ENCODE results near the gene ZIC2. TPM values are rescaled to one million over a fixed set of nuclear protein-coding genes. Genes with fewer than 3 reads are reported as not detected.
"Not testable (repeated sequence)": the region's sequence is repeated elsewhere in the genome, so short reads cannot be mapped to it uniquely, and the experiment has no call there.

The ZIC2 gene
- not detected in 2 replicates for total RNA-seq

GRCh38 chr13:99981735-99982035, at the start of gene ZIC2:
ZIC2 (plus strand) TSS chr13:99981784; CDS start chr13:99982065, 281 bp downstream.
- DNase-seq (ENCODE audit: low read depth, low spot score) = no peak

GRCh38 chr13:99932912-99933311, 48.7 kb upstream of the ZIC2 start:
- DNase-seq (ENCODE audit: low read depth, low spot score) = no peak

GRCh38 chr13:99935772-99936171, 45.8 kb upstream of the ZIC2 start:
- DNase-seq (ENCODE audit: low read depth, low spot score) = no peak

- no peak for DNase-seq (ENCODE audit: low read depth, low spot score)
These were observed 42.9 kb upstream of the ZIC2 start for GRCh38 chr13:99938635-99939034.

- DNase-seq (ENCODE audit: low read depth, low spot score) = no peak
These were observed 40.5 kb upstream of the ZIC2 start for GRCh38 chr13:99941086-99941485.

- DNase-seq (ENCODE audit: low read depth, low spot score) = no peak
These were observed 39.7 kb upstream of the ZIC2 start for GRCh38 chr13:99941911-99942310.

GRCh38 chr13:99944102-99944501, 37.5 kb upstream of the ZIC2 start:
- DNase-seq (ENCODE audit: low read depth, low spot score) = no peak

GRCh38 chr13:99944606-99945005, 37.0 kb upstream of the ZIC2 start:
- no peak for DNase-seq (ENCODE audit: low read depth, low spot score)

GRCh38 chr13:99945515-99945914, 36.1 kb upstream of the ZIC2 start:
- not testable (repeated sequence) for DNase-seq (ENCODE audit: low read depth, low spot score)

GRCh38 chr13:99947666-99948065, 33.9 kb upstream of the ZIC2 start:
- DNase-seq (ENCODE audit: low read depth, low spot score) = no peak

- no peak for DNase-seq (ENCODE audit: low read depth, low spot score)
These were observed 33.2 kb upstream of the ZIC2 start for GRCh38 chr13:99948411-99948810.

- no peak for DNase-seq (ENCODE audit: low read depth, low spot score)
These were observed 32.5 kb upstream of the ZIC2 start for GRCh38 chr13:99948907-99949678.

- no peak for DNase-seq (ENCODE audit: low read depth, low spot score)
These were observed 31.7 kb upstream of the ZIC2 start for GRCh38 chr13:99949679-99950413.

- DNase-seq (ENCODE audit: low read depth, low spot score) = not testable (repeated sequence)
These were observed 29.9 kb upstream of the ZIC2 start for GRCh38 chr13:99951666-99952065.

- no peak for DNase-seq (ENCODE audit: low read depth, low spot score)
These were observed 28.3 kb upstream of the ZIC2 start for GRCh38 chr13:99953138-99953755.

- DNase-seq (ENCODE audit: low read depth, low spot score) = no peak
These were observed 26.4 kb upstream of the ZIC2 start for GRCh38 chr13:99955107-99955746.

- DNase-seq (ENCODE audit: low read depth, low spot score) = no peak
These were observed 25.7 kb upstream of the ZIC2 start for GRCh38 chr13:99955747-99956472.

- DNase-seq (ENCODE audit: low read depth, low spot score) = no peak
These were observed 24.9 kb upstream of the ZIC2 start for GRCh38 chr13:99956473-99957349.

GRCh38 chr13:99958406-99959126, 23.0 kb upstream of the ZIC2 start:
- DNase-seq (ENCODE audit: low read depth, low spot score) = no peak

- no peak for DNase-seq (ENCODE audit: low read depth, low spot score)
These were observed 22.5 kb upstream of the ZIC2 start for GRCh38 chr13:99959127-99959539.
